ENCODE measurements around the gene PANK4.

DNA sequence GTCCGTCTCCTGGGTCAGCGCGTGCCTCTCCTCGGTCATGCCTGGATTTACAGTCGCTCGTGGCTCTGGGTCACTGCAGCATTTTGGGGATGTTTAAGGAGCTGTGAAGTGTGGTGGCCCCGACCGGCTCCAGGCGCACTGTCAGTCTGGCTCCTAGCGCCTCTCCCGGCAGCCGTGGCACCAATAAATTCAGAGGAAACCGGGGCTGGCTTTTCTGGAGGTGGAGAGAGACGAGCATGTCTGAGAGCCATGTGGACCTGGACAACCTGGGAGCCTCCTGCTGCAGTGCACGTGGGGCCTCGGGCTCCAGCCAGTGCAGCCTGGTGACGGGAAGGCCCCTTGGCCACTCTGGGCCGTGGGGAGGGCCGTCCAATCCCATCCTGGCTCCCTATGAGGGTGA lies 33.2 kb downstream of the PANK4 start:
- no peak for TF ChIP-seq CXXC5 (CRISPR knock-in tag; IDR thresholded peaks at IDR 0.05)
- no peak for TF ChIP-seq POLR2A (conservative IDR thresholded peaks at IDR 0.05)
- TF ChIP-seq, protein P1, sequence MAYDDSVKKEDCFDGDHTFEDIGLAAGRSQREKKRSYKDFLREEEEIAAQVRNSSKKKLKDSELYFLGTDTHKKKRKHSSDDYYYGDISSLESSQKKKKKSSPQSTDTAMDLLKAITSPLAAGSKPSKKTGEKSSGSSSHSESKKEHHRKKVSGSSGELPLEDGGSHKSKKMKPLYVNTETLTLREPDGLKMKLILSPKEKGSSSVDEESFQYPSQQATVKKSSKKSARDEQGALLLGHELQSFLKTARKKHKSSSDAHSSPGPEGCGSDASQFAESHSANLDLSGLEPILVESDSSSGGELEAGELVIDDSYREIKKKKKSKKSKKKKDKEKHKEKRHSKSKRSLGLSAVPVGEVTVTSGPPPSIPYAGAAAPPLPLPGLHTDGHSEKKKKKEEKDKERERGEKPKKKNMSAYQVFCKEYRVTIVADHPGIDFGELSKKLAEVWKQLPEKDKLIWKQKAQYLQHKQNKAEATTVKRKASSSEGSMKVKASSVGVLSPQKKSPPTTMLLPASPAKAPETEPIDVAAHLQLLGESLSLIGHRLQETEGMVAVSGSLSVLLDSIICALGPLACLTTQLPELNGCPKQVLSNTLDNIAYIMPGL (CRISPR knock-in tag; IDR thresholded peaks at IDR 0.05), result no peak
- TF ChIP-seq GABPA (tag; conservative IDR thresholded peaks at IDR 0.05; ENCODE audit: low read depth), result no peak
- no peak for TF ChIP-seq ARID2 (IDR thresholded peaks at IDR 0.05)
- TF ChIP-seq, protein P2, sequence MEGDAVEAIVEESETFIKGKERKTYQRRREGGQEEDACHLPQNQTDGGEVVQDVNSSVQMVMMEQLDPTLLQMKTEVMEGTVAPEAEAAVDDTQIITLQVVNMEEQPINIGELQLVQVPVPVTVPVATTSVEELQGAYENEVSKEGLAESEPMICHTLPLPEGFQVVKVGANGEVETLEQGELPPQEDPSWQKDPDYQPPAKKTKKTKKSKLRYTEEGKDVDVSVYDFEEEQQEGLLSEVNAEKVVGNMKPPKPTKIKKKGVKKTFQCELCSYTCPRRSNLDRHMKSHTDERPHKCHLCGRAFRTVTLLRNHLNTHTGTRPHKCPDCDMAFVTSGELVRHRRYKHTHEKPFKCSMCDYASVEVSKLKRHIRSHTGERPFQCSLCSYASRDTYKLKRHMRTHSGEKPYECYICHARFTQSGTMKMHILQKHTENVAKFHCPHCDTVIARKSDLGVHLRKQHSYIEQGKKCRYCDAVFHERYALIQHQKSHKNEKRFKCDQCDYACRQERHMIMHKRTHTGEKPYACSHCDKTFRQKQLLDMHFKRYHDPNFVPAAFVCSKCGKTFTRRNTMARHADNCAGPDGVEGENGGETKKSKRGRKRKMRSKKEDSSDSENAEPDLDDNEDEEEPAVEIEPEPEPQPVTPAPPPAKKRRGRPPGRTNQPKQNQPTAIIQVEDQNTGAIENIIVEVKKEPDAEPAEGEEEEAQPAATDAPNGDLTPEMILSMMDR (IDR thresholded peaks at IDR 0.05 in 2 of 3, conservative IDR thresholded peaks at IDR 0.05 in 1 of 3; ENCODE audit: insufficient read depth in 2 of 3, low read depth in 1 of 3, low read length in 3 of 3), result no peak
- TF ChIP-seq CTBP1 (IDR thresholded peaks at IDR 0.05; ENCODE audit: borderline replicate concordance), result no peak
